ENCODE results near the gene GNAO1. TPM values are rescaled to one million over a fixed set of nuclear protein-coding genes. Genes with fewer than 3 reads are reported as not detected.

Gene GNAO1
- total RNA-seq, 1 donor from 2014 or later: 15.4 TPM

GRCh38 chr16:56303880-56304279 lies 112.6 kb downstream of the GNAO1 start:
- TF ChIP-seq, protein P1, sequence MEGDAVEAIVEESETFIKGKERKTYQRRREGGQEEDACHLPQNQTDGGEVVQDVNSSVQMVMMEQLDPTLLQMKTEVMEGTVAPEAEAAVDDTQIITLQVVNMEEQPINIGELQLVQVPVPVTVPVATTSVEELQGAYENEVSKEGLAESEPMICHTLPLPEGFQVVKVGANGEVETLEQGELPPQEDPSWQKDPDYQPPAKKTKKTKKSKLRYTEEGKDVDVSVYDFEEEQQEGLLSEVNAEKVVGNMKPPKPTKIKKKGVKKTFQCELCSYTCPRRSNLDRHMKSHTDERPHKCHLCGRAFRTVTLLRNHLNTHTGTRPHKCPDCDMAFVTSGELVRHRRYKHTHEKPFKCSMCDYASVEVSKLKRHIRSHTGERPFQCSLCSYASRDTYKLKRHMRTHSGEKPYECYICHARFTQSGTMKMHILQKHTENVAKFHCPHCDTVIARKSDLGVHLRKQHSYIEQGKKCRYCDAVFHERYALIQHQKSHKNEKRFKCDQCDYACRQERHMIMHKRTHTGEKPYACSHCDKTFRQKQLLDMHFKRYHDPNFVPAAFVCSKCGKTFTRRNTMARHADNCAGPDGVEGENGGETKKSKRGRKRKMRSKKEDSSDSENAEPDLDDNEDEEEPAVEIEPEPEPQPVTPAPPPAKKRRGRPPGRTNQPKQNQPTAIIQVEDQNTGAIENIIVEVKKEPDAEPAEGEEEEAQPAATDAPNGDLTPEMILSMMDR (IDR thresholded peaks at IDR 0.05; ENCODE audit: borderline replicate concordance): no peak
- no peaks in the 10 kb centered on the region for H3K36me3 ChIP-seq
- no peak overlapping the region for H3K4me3 ChIP-seq
- DNase-seq: no peak
- H3K27ac ChIP-seq (replicated peaks): no peak overlapping the region
- intact Hi-C loops (cut with micrococcal nuclease): no loop called here
- H3K27me3 ChIP-seq (ENCODE audit: low read depth): no peaks in the 10 kb centered on the region
- no peaks in the 10 kb centered on the region for H3K9me3 ChIP-seq (replicated peaks)
- peaks cover 14% of the 10 kb centered on the region for H3K4me1 ChIP-seq

- no peak for DNase-seq
- H3K27ac ChIP-seq (replicated peaks): no peak overlapping the region
- H3K27me3 ChIP-seq (ENCODE audit: low read depth): no peaks in the 10 kb centered on the region
- H3K4me1 ChIP-seq: no peaks in the 10 kb centered on the region
- H3K4me3 ChIP-seq: no peak overlapping the region
- TF ChIP-seq, protein P1 (IDR thresholded peaks at IDR 0.05; ENCODE audit: borderline replicate concordance): no peak
- H3K36me3 ChIP-seq: no peaks in the 10 kb centered on the region
- H3K9me3 ChIP-seq (replicated peaks): no peaks in the 10 kb centered on the region
- intact Hi-C loops (cut with micrococcal nuclease): no loop called here
Observed at GRCh38 chr16:56305956-56306565, 114.8 kb downstream of the GNAO1 start.

DNA sequence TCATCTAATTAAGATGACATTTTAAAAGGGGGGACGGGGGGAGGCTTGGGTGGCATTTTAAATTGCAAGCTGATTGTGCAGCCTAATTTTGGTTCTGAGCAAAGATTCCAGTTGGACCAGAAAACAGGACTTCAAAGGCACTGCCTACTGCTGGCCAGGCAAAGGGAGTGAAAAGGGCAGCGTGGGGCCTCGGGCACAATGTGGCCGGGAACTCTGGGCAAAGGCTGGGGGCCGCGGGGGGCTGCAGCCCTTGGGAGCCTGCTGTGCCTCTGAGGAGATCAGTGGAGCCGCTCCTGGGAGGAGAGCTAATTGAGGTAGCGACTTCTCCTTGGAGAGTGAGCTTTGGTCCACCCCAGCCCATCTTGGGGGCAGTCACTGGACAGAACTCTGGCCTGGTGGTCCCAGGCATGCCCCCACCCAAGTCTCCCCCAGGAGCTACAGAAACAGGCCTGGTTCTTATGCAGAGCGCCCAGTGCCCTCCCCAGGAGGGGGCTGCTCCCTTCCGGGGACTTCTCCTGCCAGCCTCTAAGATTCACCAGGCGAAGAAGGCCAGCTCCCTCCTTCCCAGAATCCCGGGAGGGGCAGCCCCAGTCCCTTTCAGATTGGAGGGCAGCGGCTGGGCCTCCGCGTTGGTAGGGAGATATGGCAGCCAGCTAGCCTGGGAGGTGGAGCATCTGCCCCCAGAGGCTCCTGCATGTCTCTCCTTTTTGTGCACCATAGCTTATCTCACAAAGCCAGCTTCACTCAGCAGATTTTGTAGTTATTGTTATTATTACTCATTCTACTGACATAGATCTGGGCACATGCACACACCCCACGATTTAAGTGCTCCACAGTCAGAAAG lies 115.6 kb downstream of the GNAO1 start:
- Histone ChIP-seq H3K4me3 (no peak overlapping the region), H3K36me3 (no peaks in the 10 kb centered on the region), H3K4me1 (no peaks in the 10 kb centered on the region), H3K27ac (replicated peaks) (no peak overlapping the region), H3K9me3 (replicated peaks) (no peaks in the 10 kb centered on the region), H3K27me3 (ENCODE audit: low read depth) (no peaks in the 10 kb centered on the region)
- TF ChIP-seq, protein P1 (IDR thresholded peaks at IDR 0.05; ENCODE audit: borderline replicate concordance): no peak
- intact Hi-C loops (cut with micrococcal nuclease): no loop called here
- DNase-seq: no peak

- no peak overlapping the region for H3K27ac ChIP-seq (replicated peaks)
- H3K9me3 ChIP-seq (replicated peaks): no peaks in the 10 kb centered on the region
- H3K4me3 ChIP-seq: no peak overlapping the region
- TF ChIP-seq, protein P1 (IDR thresholded peaks at IDR 0.05; ENCODE audit: borderline replicate concordance): no peak
- H3K36me3 ChIP-seq: no peaks in the 10 kb centered on the region
- intact Hi-C loops (cut with micrococcal nuclease): no loop called here
- no peak for DNase-seq
- no peaks in the 10 kb centered on the region for H3K27me3 ChIP-seq (ENCODE audit: low read depth)
- H3K4me1 ChIP-seq: no peaks in the 10 kb centered on the region
Observed at GRCh38 chr16:56307534-56307873, 116.2 kb downstream of the GNAO1 start.

DNA sequence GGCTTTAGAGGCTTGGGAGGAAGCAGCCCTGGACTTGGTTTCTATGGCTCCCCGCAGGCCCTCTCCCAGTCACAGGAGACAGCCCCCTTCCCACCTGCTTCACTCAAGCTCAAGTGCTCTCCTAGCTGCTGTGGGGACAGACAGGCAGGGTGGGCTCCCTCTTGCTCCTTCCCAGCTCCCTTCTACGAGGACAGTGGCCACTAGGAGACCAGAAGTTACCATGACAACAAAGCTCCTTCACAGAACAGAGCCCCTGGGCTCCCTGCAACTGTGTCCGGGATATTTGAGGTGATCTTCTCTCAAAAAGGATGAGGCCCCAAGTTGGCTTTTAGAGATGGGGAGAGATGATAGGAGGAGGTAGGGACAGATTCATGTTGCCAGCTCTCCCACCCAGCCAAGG lies 117.7 kb downstream of the GNAO1 start:
- intact Hi-C loops (cut with micrococcal nuclease): no loop called here
- no peak for DNase-seq
- Histone ChIP-seq H3K9me3 (replicated peaks) (no peaks in the 10 kb centered on the region), H3K4me1 (no peaks in the 10 kb centered on the region), H3K4me3 (no peak overlapping the region), H3K36me3 (no peaks in the 10 kb centered on the region), H3K27me3 (ENCODE audit: low read depth) (no peaks in the 10 kb centered on the region), H3K27ac (replicated peaks) (no peak overlapping the region)
- TF ChIP-seq, protein P1 (IDR thresholded peaks at IDR 0.05; ENCODE audit: borderline replicate concordance): no peak

Data from left ventricle myocardium inferior (tissue), 1 donor.